Measurements from ENCODE around the gene KCNG4. TPM values are rescaled to one million over a fixed set of nuclear protein-coding genes. Genes with fewer than 3 reads are reported as not detected.

The KCNG4 gene
- total and polyA plus RNA-seq, 2 experiments from 2014 or later: 0.07 TPM; not detected in 1

- Histone ChIP-seq H4K20me1 (replicated peaks; ENCODE audit: insufficient read depth) (no peaks in the 10 kb centered on the region), H3K4me2 (no peak overlapping the region), H3K36me3 (ENCODE audit: insufficient read depth) (no peaks in the 10 kb centered on the region), H3F3A (replicated peaks; ENCODE audit: low read depth) (no peaks in the 10 kb centered on the region), H3K27ac (ENCODE audit: low read depth) (no peak overlapping the region), H2AFZ (no peak overlapping the region), H3K27me3 (ENCODE audit: insufficient read depth) (no peaks in the 10 kb centered on the region), H3K9me2 (ENCODE audit: insufficient read depth) (0 out of 2 replicates have a peak, but pooled peaks cover 2% of the 10 kb centered on the region), H3K4me3 (no peak overlapping the region), H3K4me1 (ENCODE audit: insufficient read depth) (no peaks in the 10 kb centered on the region), H3K79me2 (replicated peaks; ENCODE audit: insufficient read depth) (no peaks in the 10 kb centered on the region)
- TF ChIP-seq EZH2phosphoT487 (IDR thresholded peaks at IDR 0.05; ENCODE audit: unreplicated experiment) (no peak), STAT1 (IDR thresholded peaks at IDR 0.05; ENCODE audit: unreplicated experiment) (no peak), ZNF331 (CRISPR knock-in tag; IDR thresholded peaks at IDR 0.05; ENCODE audit: low read depth) (no peak), CREB1 (CRISPR knock-in tag; IDR thresholded peaks at IDR 0.05; ENCODE audit: low read depth) (no peak), ZNF114 (CRISPR knock-in tag; IDR thresholded peaks at IDR 0.05) (no peak), POLR2AphosphoS5 (IDR thresholded peaks at IDR 0.05; ENCODE audit: low read depth) (no peak), EZH2 (IDR thresholded peaks at IDR 0.05; ENCODE audit: low read depth, unreplicated experiment) (no peak), NANOG (IDR thresholded peaks at IDR 0.05; ENCODE audit: borderline replicate concordance) (no peak), JUNB (IDR thresholded peaks at IDR 0.05; ENCODE audit: unreplicated experiment) (no peak)
- TF ChIP-seq, protein P1, sequence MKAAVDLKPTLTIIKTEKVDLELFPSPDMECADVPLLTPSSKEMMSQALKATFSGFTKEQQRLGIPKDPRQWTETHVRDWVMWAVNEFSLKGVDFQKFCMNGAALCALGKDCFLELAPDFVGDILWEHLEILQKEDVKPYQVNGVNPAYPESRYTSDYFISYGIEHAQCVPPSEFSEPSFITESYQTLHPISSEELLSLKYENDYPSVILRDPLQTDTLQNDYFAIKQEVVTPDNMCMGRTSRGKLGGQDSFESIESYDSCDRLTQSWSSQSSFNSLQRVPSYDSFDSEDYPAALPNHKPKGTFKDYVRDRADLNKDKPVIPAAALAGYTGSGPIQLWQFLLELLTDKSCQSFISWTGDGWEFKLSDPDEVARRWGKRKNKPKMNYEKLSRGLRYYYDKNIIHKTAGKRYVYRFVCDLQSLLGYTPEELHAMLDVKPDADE (IDR thresholded peaks at IDR 0.05): no peak
- TF ChIP-seq, protein P2, sequence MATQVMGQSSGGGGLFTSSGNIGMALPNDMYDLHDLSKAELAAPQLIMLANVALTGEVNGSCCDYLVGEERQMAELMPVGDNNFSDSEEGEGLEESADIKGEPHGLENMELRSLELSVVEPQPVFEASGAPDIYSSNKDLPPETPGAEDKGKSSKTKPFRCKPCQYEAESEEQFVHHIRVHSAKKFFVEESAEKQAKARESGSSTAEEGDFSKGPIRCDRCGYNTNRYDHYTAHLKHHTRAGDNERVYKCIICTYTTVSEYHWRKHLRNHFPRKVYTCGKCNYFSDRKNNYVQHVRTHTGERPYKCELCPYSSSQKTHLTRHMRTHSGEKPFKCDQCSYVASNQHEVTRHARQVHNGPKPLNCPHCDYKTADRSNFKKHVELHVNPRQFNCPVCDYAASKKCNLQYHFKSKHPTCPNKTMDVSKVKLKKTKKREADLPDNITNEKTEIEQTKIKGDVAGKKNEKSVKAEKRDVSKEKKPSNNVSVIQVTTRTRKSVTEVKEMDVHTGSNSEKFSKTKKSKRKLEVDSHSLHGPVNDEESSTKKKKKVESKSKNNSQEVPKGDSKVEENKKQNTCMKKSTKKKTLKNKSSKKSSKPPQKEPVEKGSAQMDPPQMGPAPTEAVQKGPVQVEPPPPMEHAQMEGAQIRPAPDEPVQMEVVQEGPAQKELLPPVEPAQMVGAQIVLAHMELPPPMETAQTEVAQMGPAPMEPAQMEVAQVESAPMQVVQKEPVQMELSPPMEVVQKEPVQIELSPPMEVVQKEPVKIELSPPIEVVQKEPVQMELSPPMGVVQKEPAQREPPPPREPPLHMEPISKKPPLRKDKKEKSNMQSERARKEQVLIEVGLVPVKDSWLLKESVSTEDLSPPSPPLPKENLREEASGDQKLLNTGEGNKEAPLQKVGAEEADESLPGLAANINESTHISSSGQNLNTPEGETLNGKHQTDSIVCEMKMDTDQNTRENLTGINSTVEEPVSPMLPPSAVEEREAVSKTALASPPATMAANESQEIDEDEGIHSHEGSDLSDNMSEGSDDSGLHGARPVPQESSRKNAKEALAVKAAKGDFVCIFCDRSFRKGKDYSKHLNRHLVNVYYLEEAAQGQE (IDR thresholded peaks at IDR 0.05; ENCODE audit: unreplicated experiment): no peak
- TF ChIP-seq, protein P3, sequence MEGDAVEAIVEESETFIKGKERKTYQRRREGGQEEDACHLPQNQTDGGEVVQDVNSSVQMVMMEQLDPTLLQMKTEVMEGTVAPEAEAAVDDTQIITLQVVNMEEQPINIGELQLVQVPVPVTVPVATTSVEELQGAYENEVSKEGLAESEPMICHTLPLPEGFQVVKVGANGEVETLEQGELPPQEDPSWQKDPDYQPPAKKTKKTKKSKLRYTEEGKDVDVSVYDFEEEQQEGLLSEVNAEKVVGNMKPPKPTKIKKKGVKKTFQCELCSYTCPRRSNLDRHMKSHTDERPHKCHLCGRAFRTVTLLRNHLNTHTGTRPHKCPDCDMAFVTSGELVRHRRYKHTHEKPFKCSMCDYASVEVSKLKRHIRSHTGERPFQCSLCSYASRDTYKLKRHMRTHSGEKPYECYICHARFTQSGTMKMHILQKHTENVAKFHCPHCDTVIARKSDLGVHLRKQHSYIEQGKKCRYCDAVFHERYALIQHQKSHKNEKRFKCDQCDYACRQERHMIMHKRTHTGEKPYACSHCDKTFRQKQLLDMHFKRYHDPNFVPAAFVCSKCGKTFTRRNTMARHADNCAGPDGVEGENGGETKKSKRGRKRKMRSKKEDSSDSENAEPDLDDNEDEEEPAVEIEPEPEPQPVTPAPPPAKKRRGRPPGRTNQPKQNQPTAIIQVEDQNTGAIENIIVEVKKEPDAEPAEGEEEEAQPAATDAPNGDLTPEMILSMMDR (conservative IDR thresholded peaks at IDR 0.05; ENCODE audit: low read depth in 2 of 2): no peak
- TF ChIP-seq, protein P4, sequence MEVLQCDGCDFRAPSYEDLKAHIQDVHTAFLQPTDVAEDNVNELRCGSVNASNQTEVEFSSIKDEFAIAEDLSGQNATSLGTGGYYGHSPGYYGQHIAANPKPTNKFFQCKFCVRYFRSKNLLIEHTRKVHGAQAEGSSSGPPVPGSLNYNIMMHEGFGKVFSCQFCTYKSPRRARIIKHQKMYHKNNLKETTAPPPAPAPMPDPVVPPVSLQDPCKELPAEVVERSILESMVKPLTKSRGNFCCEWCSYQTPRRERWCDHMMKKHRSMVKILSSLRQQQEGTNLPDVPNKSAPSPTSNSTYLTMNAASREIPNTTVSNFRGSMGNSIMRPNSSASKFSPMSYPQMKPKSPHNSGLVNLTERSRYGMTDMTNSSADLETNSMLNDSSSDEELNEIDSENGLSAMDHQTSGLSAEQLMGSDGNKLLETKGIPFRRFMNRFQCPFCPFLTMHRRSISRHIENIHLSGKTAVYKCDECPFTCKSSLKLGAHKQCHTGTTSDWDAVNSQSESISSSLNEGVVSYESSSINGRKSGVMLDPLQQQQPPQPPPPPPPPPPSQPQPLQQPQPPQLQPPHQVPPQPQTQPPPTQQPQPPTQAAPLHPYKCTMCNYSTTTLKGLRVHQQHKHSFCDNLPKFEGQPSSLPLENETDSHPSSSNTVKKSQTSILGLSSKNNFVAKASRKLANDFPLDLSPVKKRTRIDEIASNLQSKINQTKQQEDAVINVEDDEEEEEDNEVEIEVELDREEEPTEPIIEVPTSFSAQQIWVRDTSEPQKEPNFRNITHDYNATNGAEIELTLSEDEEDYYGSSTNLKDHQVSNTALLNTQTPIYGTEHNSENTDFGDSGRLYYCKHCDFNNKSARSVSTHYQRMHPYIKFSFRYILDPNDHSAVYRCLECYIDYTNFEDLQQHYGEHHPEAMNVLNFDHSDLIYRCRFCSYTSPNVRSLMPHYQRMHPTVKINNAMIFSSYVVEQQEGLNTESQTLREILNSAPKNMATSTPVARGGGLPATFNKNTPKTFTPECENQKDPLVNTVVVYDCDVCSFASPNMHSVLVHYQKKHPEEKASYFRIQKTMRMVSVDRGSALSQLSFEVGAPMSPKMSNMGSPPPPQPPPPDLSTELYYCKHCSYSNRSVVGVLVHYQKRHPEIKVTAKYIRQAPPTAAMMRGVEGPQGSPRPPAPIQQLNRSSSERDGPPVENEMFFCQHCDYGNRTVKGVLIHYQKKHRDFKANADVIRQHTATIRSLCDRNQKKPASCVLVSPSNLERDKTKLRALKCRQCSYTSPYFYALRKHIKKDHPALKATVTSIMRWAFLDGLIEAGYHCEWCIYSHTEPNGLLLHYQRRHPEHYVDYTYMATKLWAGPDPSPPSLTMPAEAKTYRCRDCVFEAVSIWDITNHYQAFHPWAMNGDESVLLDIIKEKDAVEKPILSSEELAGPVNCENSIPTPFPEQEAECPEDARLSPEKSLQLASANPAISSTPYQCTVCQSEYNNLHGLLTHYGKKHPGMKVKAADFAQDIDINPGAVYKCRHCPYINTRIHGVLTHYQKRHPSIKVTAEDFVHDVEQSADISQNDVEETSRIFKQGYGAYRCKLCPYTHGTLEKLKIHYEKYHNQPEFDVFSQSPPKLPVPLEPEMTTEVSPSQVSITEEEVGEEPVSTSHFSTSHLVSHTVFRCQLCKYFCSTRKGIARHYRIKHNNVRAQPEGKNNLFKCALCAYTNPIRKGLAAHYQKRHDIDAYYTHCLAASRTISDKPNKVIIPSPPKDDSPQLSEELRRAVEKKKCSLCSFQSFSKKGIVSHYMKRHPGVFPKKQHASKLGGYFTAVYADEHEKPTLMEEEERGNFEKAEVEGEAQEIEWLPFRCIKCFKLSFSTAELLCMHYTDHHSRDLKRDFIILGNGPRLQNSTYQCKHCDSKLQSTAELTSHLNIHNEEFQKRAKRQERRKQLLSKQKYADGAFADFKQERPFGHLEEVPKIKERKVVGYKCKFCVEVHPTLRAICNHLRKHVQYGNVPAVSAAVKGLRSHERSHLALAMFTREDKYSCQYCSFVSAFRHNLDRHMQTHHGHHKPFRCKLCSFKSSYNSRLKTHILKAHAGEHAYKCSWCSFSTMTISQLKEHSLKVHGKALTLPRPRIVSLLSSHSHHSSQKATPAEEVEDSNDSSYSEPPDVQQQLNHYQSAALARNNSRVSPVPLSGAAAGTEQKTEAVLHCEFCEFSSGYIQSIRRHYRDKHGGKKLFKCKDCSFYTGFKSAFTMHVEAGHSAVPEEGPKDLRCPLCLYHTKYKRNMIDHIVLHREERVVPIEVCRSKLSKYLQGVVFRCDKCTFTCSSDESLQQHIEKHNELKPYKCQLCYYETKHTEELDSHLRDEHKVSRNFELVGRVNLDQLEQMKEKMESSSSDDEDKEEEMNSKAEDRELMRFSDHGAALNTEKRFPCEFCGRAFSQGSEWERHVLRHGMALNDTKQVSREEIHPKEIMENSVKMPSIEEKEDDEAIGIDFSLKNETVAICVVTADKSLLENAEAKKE (CRISPR knock-in tag; IDR thresholded peaks at IDR 0.05): no peak
- Mint-ChIP-seq H3K36me3 (ENCODE audit: low read depth) (no peaks in the 10 kb centered on the region), H3K4me1 (no peaks in the 10 kb centered on the region), H3K27me3 (ENCODE audit: insufficient read depth, low read depth, poor library complexity) (peaks cover 4% of the 10 kb centered on the region), H3K9me3 (peaks cover 11% of the 10 kb centered on the region), H3K27ac (no peak overlapping the region), H3K4me3 (no peak overlapping the region)
- no peak for DNase-seq (ENCODE audit: low spot score)
- no peak for ATAC-seq
These were observed 3.0 kb upstream of the KCNG4 start for GRCh38 chr16:84242839-84243238.

All from GM23338 (cell line).